HCT116 (cell line): ENCODE data around the gene ATXN1. TPM values are rescaled to one million over a fixed set of nuclear protein-coding genes. Genes with fewer than 3 reads are reported as not detected.

Source experiments
- ATAC-seq: fragments of 200-7000 bp; cut with Tn5 transposase; 2 replicates; pipeline ENCODE4 v1.9.1; 2020; ENCODE audit warnings: mild to moderate bottlenecking, moderate library complexity
- BruUV-seq: library from RNA; stranded (reverse); fragments of 400-500 nt; replicated peaks from 2 replicates; lab custom pipeline; 2021; lab: Mats Ljungman, UMichigan
- CTCF ChIA-PET: fragments of 300-600 bp; sonication (Branson Sonifier 250); formaldehyde crosslinking; loops from one replicate; lab custom pipeline; 2021; ENCODE audit warnings: antibody characterized with exemption; lab: Charles Lee
- POLR2A ChIA-PET: fragments of 300-600, 350-600 bp; sonication (Branson Sonifier 250); formaldehyde crosslinking; loops from one replicate; lab custom pipeline; 2021; ENCODE audit warnings: antibody characterized with exemption; lab: Charles Lee
- RAD21 ChIA-PET, 2 experiments: fragments of 300-600 bp; sonication (Branson Sonifier 250); formaldehyde crosslinking; loops; one replicate each; lab custom pipeline; 2023; ENCODE audit warnings: low total read pairs in 2 of 2; ENCODE audit not compliant: uncharacterized antibody in 2 of 2, unreplicated experiment in 2 of 2, low non-redundant PET in 1 of 2; lab: Charles Lee
- DNase-seq: peaks from one replicate; pipeline ENCODE4 v3.0.0-alpha.2; 2010; ENCODE audit warnings: low read depth, low spot score
- H2AFZ ChIP-seq: fragments of 200-600 bp; shearing (Covaris generic), sonication (generic); 2 replicates; pipeline ENCODE4 v1.6.1; 2017; ENCODE audit warnings: low read depth, mixed run types, mixed read lengths, antibody characterized with exemption, low read length; ENCODE audit not compliant: poor library complexity, severe bottlenecking
- H3K27ac ChIP-seq: 2 replicates; pipeline ENCODE4 v1.5.1; 2012; ENCODE audit warnings: low read depth, low read length
- H3K27me3 ChIP-seq: fragments of 200-600 bp; sonication (generic); 2 replicates; pipeline ENCODE4 v1.6.1; 2016; ENCODE audit warnings: mixed run types, low read length, mixed read lengths; ENCODE audit not compliant: insufficient read depth
- H3K36me3 ChIP-seq, 2 experiments: fragments of 200-500 bp in 1 of 2; fragments of 200-600 bp in 1 of 2; sonication (Bioruptor generic) in 1 of 2; sonication (generic) in 1 of 2; 2 replicates each; pipeline versions ENCODE4 v1.5.1 to v1.6.1; 2014 to 2016; ENCODE audit warnings: low read length in 2 of 2, inconsistent platforms in 1 of 2, mixed read lengths in 1 of 2, mixed run types in 1 of 2; ENCODE audit not compliant: insufficient read depth in 2 of 2, control insufficient read depth in 1 of 2
- H3K4me1 ChIP-seq, 2 experiments: fragments of 200-600 bp in 1 of 2; sonication (generic) in 1 of 2; 2 replicates each; pipeline versions ENCODE4 v1.5.1 to v1.6.1; 2012 to 2017; ENCODE audit warnings: low read length in 2 of 2, inconsistent platforms in 1 of 2, mild to moderate bottlenecking in 1 of 2, mixed read lengths in 1 of 2, mixed run types in 1 of 2, moderate library complexity in 1 of 2; ENCODE audit not compliant: insufficient read depth in 2 of 2, control insufficient read depth in 1 of 2
- H3K4me2 ChIP-seq: fragments of 200-600 bp; sonication (generic); 2 replicates; pipeline ENCODE4 v1.6.1; 2017; ENCODE audit warnings: mixed run types, low read length, mixed read lengths
- H3K4me3 ChIP-seq, 2 experiments: fragments of 200-600 bp in 1 of 2; sonication (generic) in 1 of 2; replicated peaks in 1 of 2; 2 replicates each; pipeline ENCODE4 v1.5.1; 2011 to 2016; ENCODE audit warnings: low read length in 2 of 2, control low read depth in 1 of 2, low read depth in 1 of 2, mild to moderate bottlenecking in 1 of 2, mixed read lengths in 1 of 2, mixed run types in 1 of 2
- H3K79me2 ChIP-seq: fragments of 200-600 bp; sonication (generic); 2 replicates; pipeline ENCODE4 v1.6.1; 2017; ENCODE audit warnings: mild to moderate bottlenecking, mixed run types, low read length, moderate library complexity, mixed read lengths; ENCODE audit not compliant: insufficient read depth
- H3K9ac ChIP-seq: fragments of 200-600 bp; sonication (generic); 2 replicates; pipeline ENCODE4 v1.6.1; 2016; ENCODE audit warnings: low read length, mixed read lengths
- H3K9me2 ChIP-seq: fragments of 200-600 bp; sonication (generic), shearing (Covaris generic); 2 replicates; pipeline ENCODE4 v1.6.1; 2017; ENCODE audit warnings: mixed run types, mild to moderate bottlenecking, moderate library complexity; ENCODE audit not compliant: insufficient read depth
- H3K9me3 ChIP-seq, 2 experiments: fragments of 200-500 bp in 1 of 2; fragments of 200-600 bp in 1 of 2; sonication (Bioruptor generic) in 1 of 2; sonication (generic) in 1 of 2; 2 replicates each; pipeline ENCODE4 v1.6.1; 2014 to 2017; ENCODE audit warnings: low read length in 2 of 2, mixed read lengths in 2 of 2, inconsistent platforms in 1 of 2, low read depth in 1 of 2, mild to moderate bottlenecking in 1 of 2, mixed run types in 1 of 2, moderate library complexity in 1 of 2; ENCODE audit not compliant: control insufficient read depth in 1 of 2, insufficient read depth in 1 of 2
- H4K20me1 ChIP-seq: fragments of 200-600 bp; sonication (generic), shearing (Covaris generic); 2 replicates; pipeline ENCODE4 v1.6.1; 2017; ENCODE audit warnings: mixed run types, mild to moderate bottlenecking, moderate library complexity; ENCODE audit not compliant: insufficient read depth
- ATF3 ChIP-seq: IDR thresholded peaks from 2 replicates; pipeline ENCODE4 v1.6.1; 2012
- CBX3 ChIP-seq: IDR thresholded peaks from 2 replicates; pipeline ENCODE4 v1.6.1; 2012; ENCODE audit warnings: low read depth
- CEBPB ChIP-seq: IDR thresholded peaks from 2 replicates; pipeline ENCODE4 v1.6.1; 2012; ENCODE audit warnings: low read depth
- CTCF ChIP-seq, 3 experiments: fragments of 200-600 bp in 1 of 3; sonication (generic) in 1 of 3; IDR thresholded peaks in 2 of 3; conservative IDR thresholded peaks in 1 of 3; 2 replicates each; pipeline ENCODE4 v1.5.1; 2012 to 2017; ENCODE audit warnings: low read depth in 2 of 3, low read length in 2 of 3, antibody characterized with exemption in 1 of 3, borderline replicate concordance in 1 of 3, control low read depth in 1 of 3, mild to moderate bottlenecking in 1 of 3, mixed read lengths in 1 of 3, mixed run types in 1 of 3, moderate library complexity in 1 of 3; ENCODE audit not compliant: insufficient read depth in 1 of 3
- EGR1 ChIP-seq: IDR thresholded peaks from 2 replicates; pipeline ENCODE4 v1.6.1; 2012; ENCODE audit warnings: low read depth
- EZH2 ChIP-seq: fragments of 200-600 bp; sonication (generic); IDR thresholded peaks from 2 replicates; pipeline ENCODE4 v1.6.1; 2017; ENCODE audit warnings: antibody characterized with exemption, mixed run types
- EZH2phosphoT487 ChIP-seq: fragments of 200-600 bp; IDR thresholded peaks from 2 replicates; pipeline ENCODE4 v1.6.1; 2018; ENCODE audit warnings: antibody characterized with exemption, borderline replicate concordance
- FOSL1 ChIP-seq: IDR thresholded peaks from 2 replicates; pipeline ENCODE4 v1.6.1; 2012; ENCODE audit warnings: low read depth
- MAX ChIP-seq: IDR thresholded peaks from 2 replicates; pipeline ENCODE4 v1.6.1; 2012
- POLR2AphosphoS5 ChIP-seq: IDR thresholded peaks from 2 replicates; pipeline ENCODE4 v1.6.1; 2011; ENCODE audit warnings: mild to moderate bottlenecking, low read depth, low read length, moderate library complexity
- RAD21 ChIP-seq: IDR thresholded peaks from 2 replicates; pipeline ENCODE4 v1.6.1; 2012; ENCODE audit warnings: low read depth, mild to moderate bottlenecking
- REST ChIP-seq: IDR thresholded peaks from 2 replicates; pipeline ENCODE4 v1.6.1; 2012; ENCODE audit warnings: low read depth
- SIN3A ChIP-seq: IDR thresholded peaks from 2 replicates; pipeline ENCODE4 v1.6.1; 2012; ENCODE audit warnings: low read depth
- SP1 ChIP-seq: IDR thresholded peaks from 2 replicates; pipeline ENCODE4 v1.6.1; 2012; ENCODE audit warnings: low read depth
- SRF ChIP-seq: IDR thresholded peaks from 2 replicates; pipeline ENCODE4 v1.6.1; 2012; ENCODE audit warnings: low read depth
- YY1 ChIP-seq: IDR thresholded peaks from 2 replicates; pipeline ENCODE4 v1.6.1; 2011; ENCODE audit warnings: low read length, low read depth, moderate library complexity, mild to moderate bottlenecking; ENCODE audit not compliant: insufficient replicate concordance; ENCODE audit errors: extremely low read depth
- ZFX ChIP-seq: fragments of 450-650 bp; IDR thresholded peaks from 2 replicates; pipeline ENCODE4 v1.6.1; 2017
- ZNF274 ChIP-seq: fragments of 200-500 bp; sonication (Bioruptor generic); IDR thresholded peaks from 2 replicates; pipeline ENCODE4 v1.6.1; 2014; ENCODE audit warnings: mild to moderate bottlenecking, low read depth, low read length, inconsistent platforms
- intact Hi-C: fragments of 100-400 bp; cut with micrococcal nuclease; formaldehyde crosslinking; loops from 2 replicates; pipeline ENCODE4 v1.10.0; 2022
- total RNA-seq: library from RNA; stranded (reverse); gene quantifications from one replicate; pipeline ENCODE4 v1.2.1, GENCODE V29; 2021; ENCODE audit not compliant: unreplicated experiment

ATXN1 gene
- total RNA-seq, 1 experiment from 2014 or later = 21.0 TPM

GRCh38 chr6:16553531-16553930 lies 207.7 kb downstream of the ATXN1 start:
- H3K4me3 ChIP-seq = no peak overlapping the region
- no peaks in the 10 kb centered on the region for H4K20me1 ChIP-seq
- H3K4me2 ChIP-seq = no peak overlapping the region
- ATAC-seq (no peak), DNase-seq (no peak)
- no peak overlapping the region for H3K9ac ChIP-seq
- H3K36me3 ChIP-seq = no peaks in the 10 kb centered on the region
- no peaks in the 10 kb centered on the region for H3K9me3 ChIP-seq
- H3K4me1 ChIP-seq = no peaks in the 10 kb centered on the region
- H3K27me3 ChIP-seq = no peaks in the 10 kb centered on the region
- no peak overlapping the region for H3K27ac ChIP-seq
- ChIA-PET RAD21 (no interaction called here), POLR2A (no interaction called here), CTCF (no interaction called here)
- no peak overlapping the region for H2AFZ ChIP-seq
- BruUV-seq = no TSS peak
- no peak for TF ChIP-seq MAX
- no peak for TF ChIP-seq SP1
- TF ChIP-seq CTCF (IDR thresholded peaks at IDR 0.05 in 2 of 3, conservative IDR thresholded peaks at IDR 0.05 in 1 of 3; ENCODE audit: borderline replicate concordance in 1 of 3, insufficient read depth in 1 of 3, low read depth in 2 of 3, low read length in 2 of 3) = no peak
- no peak for TF ChIP-seq EZH2
- no peak for TF ChIP-seq ZNF274
- TF ChIP-seq FOSL1 = no peak
- TF ChIP-seq EZH2phosphoT487 = no peak
- TF ChIP-seq CEBPB = no peak
- TF ChIP-seq ZFX = no peak
- TF ChIP-seq CBX3 = no peak
- no peak for TF ChIP-seq SIN3A
- no peak for TF ChIP-seq REST
- TF ChIP-seq POLR2AphosphoS5 = no peak
- no peak for TF ChIP-seq ATF3
- TF ChIP-seq RAD21 = no peak
- TF ChIP-seq YY1 = no peak
- TF ChIP-seq SRF = no peak
- TF ChIP-seq EGR1 = no peak
- no peaks in the 10 kb centered on the region for H3K79me2 ChIP-seq
- H3K9me2 ChIP-seq = no peaks in the 10 kb centered on the region
- intact Hi-C loops = no loop called here
